ENCODE measurements around the gene GTSF1L. TPM values are rescaled to one million over a fixed set of nuclear protein-coding genes. Genes with fewer than 3 reads are reported as not detected.

GTSF1L gene
- polyA plus RNA-seq, 3 donors from 2014 or later, result not detected

DNA sequence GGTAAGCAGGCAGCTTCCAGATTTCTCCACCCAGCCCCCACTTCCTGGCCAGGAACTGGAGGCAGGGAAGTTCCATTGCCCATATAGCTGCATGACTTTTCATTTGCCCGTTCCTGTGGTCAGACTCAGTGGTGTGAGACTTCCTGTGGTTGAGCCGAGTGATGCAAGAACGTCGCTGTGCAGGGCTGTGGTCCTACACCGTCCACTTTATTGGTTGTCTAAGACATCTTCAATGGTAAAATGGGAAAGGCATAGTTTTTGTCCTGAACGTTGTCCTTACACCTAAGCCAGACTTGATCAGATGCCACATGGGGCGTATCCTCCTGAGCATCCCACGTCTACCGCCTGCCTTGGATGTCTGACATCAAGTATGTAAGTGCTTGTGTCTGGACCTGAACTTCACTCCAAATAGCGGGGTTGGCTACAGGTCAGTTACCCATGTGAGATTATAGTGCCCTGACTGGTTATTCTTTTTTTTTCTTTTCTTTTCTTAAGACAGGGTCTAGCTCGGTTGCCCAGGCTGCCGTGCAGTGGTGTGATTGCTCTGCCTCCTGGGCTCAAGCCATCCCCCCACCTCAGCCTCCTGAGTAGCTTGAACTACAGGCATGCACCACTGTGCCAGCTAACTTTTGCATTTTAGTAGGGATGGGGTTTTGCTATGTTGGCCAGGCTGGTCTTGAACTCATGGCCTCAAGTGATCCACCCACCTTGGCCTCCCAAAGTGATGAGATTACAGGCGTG is 25.9 kb upstream of the GTSF1L start:
- DNase-seq, result peak; percentile 69 to 76 (median 69)
- peak overlapping the region; percentile 20 to 76 (median 57) for H3K4me3 Mint-ChIP-seq
- H3K4me1 Mint-ChIP-seq, result peaks cover 28 to 39% of the 10 kb centered on the region in 2 donors
- H3K27me3 Mint-ChIP-seq (ENCODE audit: low read depth in 3 of 3), result peaks cover 17 to 23% (median 21%) of the 10 kb centered on the region in 3 donors
- peaks cover 0 to 5% (median 0%) of the 10 kb centered on the region in 6 donors for H3K9me3 Mint-ChIP-seq
- peak overlapping the region in 5 of 6 donors; percentile 76 to 90 (median 82) for H3K27ac Mint-ChIP-seq
- peaks cover 0 to 9% (median 0%) of the 10 kb centered on the region in 3 donors for H3K36me3 Mint-ChIP-seq

DNA sequence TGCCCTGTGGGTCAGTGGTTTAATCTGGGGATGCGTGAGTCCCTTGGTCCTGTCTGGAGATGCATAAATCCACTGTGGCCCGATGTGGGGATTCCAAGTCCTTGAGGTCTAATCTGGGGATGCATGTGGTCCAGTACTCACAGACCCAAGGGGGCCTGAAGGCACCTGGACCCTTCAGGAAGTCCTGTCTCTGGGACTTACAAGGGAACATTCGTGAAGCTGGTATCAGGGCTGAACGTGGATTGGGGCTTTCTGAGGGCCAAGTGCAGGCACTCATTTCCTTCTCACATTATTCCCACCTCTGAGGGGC is 25.2 kb upstream of the GTSF1L start:
- H3K36me3 Mint-ChIP-seq, result peaks cover 0 to 9% (median 0%) of the 10 kb centered on the region in 3 donors
- peak overlapping the region in 5 of 6 donors; percentile 76 to 90 (median 82) for H3K27ac Mint-ChIP-seq
- peak in 1 of 3 donors; percentile 3 for DNase-seq
- peaks cover 28 to 39% of the 10 kb centered on the region in 2 donors for H3K4me1 Mint-ChIP-seq
- peak overlapping the region in 4 of 5 donors; percentile 42 to 76 (median 65) for H3K4me3 Mint-ChIP-seq
- H3K9me3 Mint-ChIP-seq, result peaks cover 0 to 5% (median 0%) of the 10 kb centered on the region in 6 donors
- H3K27me3 Mint-ChIP-seq (ENCODE audit: low read depth in 3 of 3), result peaks cover 18 to 25% (median 21%) of the 10 kb centered on the region in 3 donors

DNA sequence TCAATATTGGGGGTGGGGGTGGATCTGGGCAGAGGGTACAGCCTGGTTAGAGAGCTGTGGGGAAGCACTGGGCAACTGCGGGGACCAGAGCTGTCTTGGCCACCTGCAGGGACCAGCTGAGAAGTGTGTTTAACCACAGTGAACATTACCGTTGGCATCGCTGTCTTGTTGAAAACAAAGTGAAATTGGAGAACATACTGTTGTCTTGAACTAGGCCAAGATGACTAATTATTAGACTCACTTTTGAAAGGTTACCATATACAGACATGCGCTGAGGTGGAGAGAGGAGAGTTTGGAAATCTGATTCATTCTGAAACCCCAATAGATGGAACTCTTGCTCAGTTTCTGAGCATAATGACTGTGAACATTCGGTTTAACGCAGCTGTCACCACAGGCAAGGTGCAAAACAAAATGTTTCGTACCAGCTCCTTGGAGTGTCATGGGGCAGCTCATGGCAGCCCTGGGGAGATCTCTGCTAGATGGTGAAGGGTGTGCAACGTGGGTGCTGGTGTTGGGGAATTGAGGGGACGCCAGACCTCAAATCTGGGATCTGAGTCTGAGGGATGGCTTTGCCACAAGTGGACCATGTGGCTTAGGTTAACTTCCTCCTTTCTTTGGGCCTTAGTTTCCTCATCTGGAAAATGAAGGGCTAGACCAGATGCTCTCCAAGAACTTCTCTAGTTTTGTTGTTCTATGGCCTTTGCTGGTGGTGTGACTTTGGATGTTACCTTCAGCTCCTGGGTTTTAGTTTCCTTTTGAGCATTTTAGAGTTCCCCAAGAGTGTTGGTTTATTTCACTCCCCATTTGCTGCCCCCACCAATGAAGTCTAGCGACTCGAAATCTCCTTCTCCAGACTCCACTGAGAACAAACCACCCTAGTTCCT is 24.6 kb upstream of the GTSF1L start:
- Mint-ChIP-seq H3K9me3 (peaks cover 0 to 5% (median 0%) of the 10 kb centered on the region in 6 donors), H3K4me3 (peak overlapping the region; percentile 1 to 73 (median 25)), H3K27ac (peak overlapping the region in 5 of 6 donors; percentile 4 to 86 (median 79)), H3K27me3 (ENCODE audit: low read depth in 3 of 3) (peaks cover 18 to 26% (median 21%) of the 10 kb centered on the region in 3 donors), H3K36me3 (peaks cover 0 to 9% (median 0%) of the 10 kb centered on the region in 3 donors), H3K4me1 (peaks cover 28 to 39% of the 10 kb centered on the region in 2 donors)
- peak; percentile 37 to 50 (median 40) for DNase-seq

DNA sequence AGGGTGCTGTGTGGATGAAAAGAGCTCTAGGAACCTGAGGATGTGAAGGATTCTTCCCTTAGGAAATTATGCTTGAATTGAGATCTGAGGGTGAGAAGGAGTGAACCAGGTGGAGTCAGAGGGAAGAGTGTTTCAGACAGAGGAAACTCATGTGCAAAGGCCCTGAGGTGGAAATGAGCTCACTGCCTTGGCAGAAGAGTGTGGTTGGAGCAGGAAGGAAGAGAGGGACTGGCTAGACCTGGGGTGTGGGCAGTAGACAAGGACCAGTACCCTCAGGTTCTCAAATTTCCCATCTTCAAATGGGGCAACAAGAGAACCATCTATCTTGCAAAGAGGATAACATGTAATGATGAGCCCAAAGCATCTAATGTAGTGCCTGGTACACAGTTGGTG is 24.0 kb upstream of the GTSF1L start:
- peak overlapping the region in 3 of 5 donors; percentile 27 to 73 (median 57) for H3K4me3 Mint-ChIP-seq
- peaks cover 0 to 9% (median 0%) of the 10 kb centered on the region in 3 donors for H3K36me3 Mint-ChIP-seq
- DNase-seq, result no peak
- H3K27ac Mint-ChIP-seq, result peak overlapping the region in 4 of 6 donors; percentile 17 to 79 (median 48)
- H3K27me3 Mint-ChIP-seq (ENCODE audit: low read depth in 3 of 3), result peaks cover 21 to 28% (median 22%) of the 10 kb centered on the region in 3 donors
- peaks cover 0 to 5% (median 0%) of the 10 kb centered on the region in 6 donors for H3K9me3 Mint-ChIP-seq
- H3K4me1 Mint-ChIP-seq, result peaks cover 28 to 39% of the 10 kb centered on the region in 2 donors

- Mint-ChIP-seq H3K9me3 (peaks cover 0 to 5% (median 0%) of the 10 kb centered on the region in 6 donors), H3K27ac (peak overlapping the region in 1 of 6 donors; percentile 79), H3K27me3 (ENCODE audit: low read depth in 3 of 3) (peaks cover 21 to 26% (median 25%) of the 10 kb centered on the region in 3 donors), H3K4me1 (peaks cover 28 to 39% of the 10 kb centered on the region in 2 donors), H3K4me3 (peak overlapping the region in 1 of 5 donors; percentile 33), H3K36me3 (peaks cover 0 to 8% (median 0%) of the 10 kb centered on the region in 3 donors)
- peak; percentile 72 to 76 (median 76) for DNase-seq
Measured at GRCh38 chr20:43749734-43750294, 23.0 kb upstream of the GTSF1L start.

DNA sequence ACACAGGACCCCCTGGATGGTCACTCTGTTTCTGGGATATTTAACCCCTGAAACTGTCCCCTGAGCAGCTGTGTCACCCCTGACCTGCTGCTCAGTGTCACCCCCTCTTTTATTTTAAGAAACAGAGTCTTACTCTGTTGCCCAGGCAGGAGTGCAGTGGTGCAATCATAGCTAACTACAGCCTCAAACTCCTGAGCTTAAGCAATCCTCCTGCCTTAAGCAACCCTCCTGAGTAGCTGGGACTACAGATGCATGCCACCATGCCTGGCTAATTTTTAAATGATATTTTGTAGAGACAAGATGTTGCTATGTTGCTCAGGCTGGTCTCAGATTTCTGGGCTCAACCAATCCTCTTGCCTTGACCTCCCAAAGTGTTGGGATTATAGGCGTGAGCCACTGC is 21.5 kb upstream of the GTSF1L start:
- peaks cover 28 to 39% of the 10 kb centered on the region in 2 donors for H3K4me1 Mint-ChIP-seq
- no peak for DNase-seq
- no peak overlapping the region for H3K4me3 Mint-ChIP-seq
- no peak overlapping the region for H3K27ac Mint-ChIP-seq
- H3K36me3 Mint-ChIP-seq, result no peaks in the 10 kb centered on the region
- H3K27me3 Mint-ChIP-seq (ENCODE audit: low read depth in 3 of 3), result peaks cover 21 to 30% (median 22%) of the 10 kb centered on the region in 3 donors
- peaks cover 0 to 3% (median 0%) of the 10 kb centered on the region in 6 donors for H3K9me3 Mint-ChIP-seq

DNA sequence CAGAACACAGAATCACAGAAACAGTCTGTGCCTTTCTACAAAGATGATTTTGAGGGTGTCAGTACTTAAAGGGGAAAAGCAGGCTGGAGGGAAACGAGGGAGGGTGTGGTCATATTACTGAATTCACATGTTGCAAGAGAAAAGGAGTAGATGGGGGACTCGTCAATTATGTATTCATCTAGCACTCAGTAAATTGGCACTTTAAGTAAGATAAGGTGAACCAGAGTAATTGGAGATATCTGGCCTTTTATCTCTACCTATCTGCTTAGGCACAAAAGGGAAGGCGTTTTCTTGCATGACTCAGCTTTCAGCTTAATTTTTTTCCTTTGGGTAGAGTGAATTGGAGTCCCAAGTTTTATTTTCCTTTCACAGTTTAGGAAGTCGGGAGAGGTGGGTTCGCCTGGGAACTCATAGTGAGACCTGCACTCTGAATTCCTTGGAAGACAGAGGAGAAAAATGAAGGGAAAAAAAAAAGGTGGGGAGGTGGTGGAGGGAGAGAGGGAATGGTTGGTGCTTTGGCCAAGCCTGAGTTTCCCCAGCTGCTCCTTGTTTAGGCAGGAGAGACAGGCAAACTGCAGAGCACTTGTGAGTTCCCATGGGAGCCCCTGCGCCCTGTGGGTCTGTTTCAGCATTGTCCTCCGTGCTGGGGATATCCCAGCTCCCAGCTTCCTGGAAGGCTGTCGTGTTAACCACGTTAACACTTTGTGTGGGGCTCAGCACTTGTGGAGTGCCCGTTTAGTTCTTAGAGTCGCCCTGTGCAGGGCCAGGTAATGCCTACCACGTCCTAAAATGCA is 19.7 kb upstream of the GTSF1L start:
- Mint-ChIP-seq H3K9me3 (peaks cover 0 to 3% (median 0%) of the 10 kb centered on the region in 6 donors), H3K27ac (peak overlapping the region in 1 of 6 donors; percentile 47), H3K4me1 (peaks cover 12 to 23% of the 10 kb centered on the region in 2 donors), H3K36me3 (no peaks in the 10 kb centered on the region), H3K27me3 (ENCODE audit: low read depth in 3 of 3) (peaks cover 12 to 19% (median 18%) of the 10 kb centered on the region in 3 donors), H3K4me3 (no peak overlapping the region)
- DNase-seq, result no peak

GRCh38 chr20:43744966-43745730 is 18.3 kb upstream of the GTSF1L start:
- DNase-seq, result no peak
- H3K36me3 Mint-ChIP-seq, result no peaks in the 10 kb centered on the region
- H3K4me1 Mint-ChIP-seq, result peaks cover 2 to 9% of the 10 kb centered on the region in 2 donors
- no peak overlapping the region for H3K4me3 Mint-ChIP-seq
- peaks cover 6 to 16% (median 13%) of the 10 kb centered on the region in 3 donors for H3K27me3 Mint-ChIP-seq (ENCODE audit: low read depth in 3 of 3)
- no peak overlapping the region for H3K27ac Mint-ChIP-seq
- no peaks in the 10 kb centered on the region for H3K9me3 Mint-ChIP-seq

GRCh38 chr20:43744151-43744611 is 17.4 kb upstream of the GTSF1L start:
- no peaks in the 10 kb centered on the region for H3K4me1 Mint-ChIP-seq
- no peaks in the 10 kb centered on the region for H3K36me3 Mint-ChIP-seq
- DNase-seq, result no peak
- H3K27me3 Mint-ChIP-seq (ENCODE audit: low read depth in 3 of 3), result peaks cover 2 to 14% (median 12%) of the 10 kb centered on the region in 3 donors
- no peak overlapping the region for H3K27ac Mint-ChIP-seq
- H3K4me3 Mint-ChIP-seq, result no peak overlapping the region
- no peaks in the 10 kb centered on the region for H3K9me3 Mint-ChIP-seq

DNA sequence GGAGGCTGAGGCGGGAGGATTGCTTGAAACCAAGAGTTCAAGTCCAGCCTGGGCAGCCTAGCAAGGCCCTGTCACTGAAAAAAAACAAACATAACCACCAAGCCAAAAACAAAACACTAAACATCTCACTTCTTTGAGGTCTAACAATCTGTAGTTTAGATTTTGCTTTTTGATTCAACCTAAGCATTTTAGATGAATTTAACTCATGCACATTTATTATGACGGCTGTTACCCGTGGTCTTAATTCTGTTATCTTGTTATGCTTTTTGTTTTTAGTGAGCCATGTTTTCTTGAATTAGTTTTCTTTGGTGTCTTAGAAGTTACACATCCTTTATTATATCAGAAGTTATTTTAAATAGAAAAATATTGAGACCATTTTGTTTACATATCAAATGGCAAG is 13.8 kb upstream of the GTSF1L start:
- Mint-ChIP-seq H3K4me3 (no peak overlapping the region), H3K9me3 (no peaks in the 10 kb centered on the region), H3K36me3 (no peaks in the 10 kb centered on the region), H3K27me3 (ENCODE audit: low read depth in 3 of 3) (peaks cover 2 to 8% (median 4%) of the 10 kb centered on the region in 3 donors), H3K27ac (no peak overlapping the region), H3K4me1 (peaks cover 4 to 10% of the 10 kb centered on the region in 2 donors)
- DNase-seq, result no peak

GRCh38 chr20:43739148-43739749 is 12.4 kb upstream of the GTSF1L start:
- Mint-ChIP-seq H3K27me3 (ENCODE audit: low read depth in 3 of 3) (peaks cover 0 to 7% (median 2%) of the 10 kb centered on the region in 3 donors), H3K9me3 (no peaks in the 10 kb centered on the region), H3K36me3 (no peaks in the 10 kb centered on the region), H3K4me1 (peaks cover 4 to 10% of the 10 kb centered on the region in 2 donors), H3K27ac (no peak overlapping the region), H3K4me3 (no peak overlapping the region)
- DNase-seq, result no peak

DNA sequence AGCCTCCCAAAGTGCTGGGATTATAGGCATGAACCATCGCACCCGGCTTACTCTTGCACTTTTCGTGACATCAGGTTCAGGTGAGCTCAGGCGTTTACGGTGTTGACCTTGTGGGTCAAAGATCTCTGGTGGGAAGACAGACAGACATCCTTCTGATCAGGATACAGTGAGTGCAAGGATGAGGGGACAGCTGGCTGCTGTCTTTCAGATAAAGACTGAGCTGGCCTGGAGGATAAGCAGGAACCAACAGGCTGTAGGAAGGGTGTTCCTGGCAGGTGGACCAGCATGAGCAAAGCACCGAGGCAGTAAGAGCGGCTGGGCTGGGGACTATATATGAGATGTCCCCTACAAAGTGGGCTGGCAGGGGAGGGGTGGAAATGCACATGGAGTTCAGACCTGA is 11.1 kb upstream of the GTSF1L start:
- no peak overlapping the region for H3K4me3 Mint-ChIP-seq
- peaks cover 4 to 10% of the 10 kb centered on the region in 2 donors for H3K4me1 Mint-ChIP-seq
- DNase-seq, result no peak
- H3K27me3 Mint-ChIP-seq (ENCODE audit: low read depth in 3 of 3), result peaks cover 0 to 10% (median 2%) of the 10 kb centered on the region in 3 donors
- no peaks in the 10 kb centered on the region for H3K36me3 Mint-ChIP-seq
- no peak overlapping the region for H3K27ac Mint-ChIP-seq
- H3K9me3 Mint-ChIP-seq, result no peaks in the 10 kb centered on the region

Measured in immature natural killer cell (primary cell).